Hematopoietic multipotent progenitor cell treated with erythropoietin and hydrocortisone succinate and interleukin-3 and kit ligand, for 17 days (in vitro differentiated cells): ENCODE measurements around the gene STAMBPL1.

ENCODE experiments used
- DNase-seq: peaks from one replicate; pipeline ENCODE4 v3.0.0-alpha.2; 2015; ENCODE audit warnings: low spot score

STAMBPL1 gene

GRCh38 chr10:88893611-88894010 is 13.6 kb downstream of the STAMBPL1 start:
- no peak for DNase-seq

- no peak for DNase-seq
Measured at GRCh38 chr10:88895250-88895649, 15.2 kb downstream of the STAMBPL1 start.

GRCh38 chr10:88896372-88896993 is 16.4 kb downstream of the STAMBPL1 start:
- DNase-seq: no peak

- no peak for DNase-seq
Measured at GRCh38 chr10:88896994-88897853, 17.2 kb downstream of the STAMBPL1 start.

- no peak for DNase-seq
Measured at GRCh38 chr10:88898727-88899126, 18.7 kb downstream of the STAMBPL1 start.

GRCh38 chr10:88899886-88900285 is 19.8 kb downstream of the STAMBPL1 start:
- DNase-seq: no peak

- no peak for DNase-seq
Measured at GRCh38 chr10:88901206-88901983, 21.4 kb downstream of the STAMBPL1 start.

GRCh38 chr10:88901984-88902789 is 22.1 kb downstream of the STAMBPL1 start:
- DNase-seq: no peak

GRCh38 chr10:88903715-88904114 is 23.7 kb downstream of the STAMBPL1 start:
- DNase-seq: no peak

- DNase-seq: no peak
Measured at GRCh38 chr10:88906921-88907320, 26.9 kb downstream of the STAMBPL1 start.

- DNase-seq: no peak
Measured at GRCh38 chr10:88908194-88908593, 28.1 kb downstream of the STAMBPL1 start.

GRCh38 chr10:88911116-88911515 is 31.1 kb downstream of the STAMBPL1 start:
- DNase-seq: no peak

- DNase-seq: no peak
Measured at GRCh38 chr10:88911851-88912250, 31.8 kb downstream of the STAMBPL1 start.

- no peak for DNase-seq
Measured at GRCh38 chr10:88913127-88913526, 33.1 kb downstream of the STAMBPL1 start.

GRCh38 chr10:88913788-88914187 is 33.7 kb downstream of the STAMBPL1 start:
- DNase-seq: no peak

- no peak for DNase-seq
Measured at GRCh38 chr10:88915781-88916180, 35.7 kb downstream of the STAMBPL1 start.

GRCh38 chr10:88916231-88916630 is 36.2 kb downstream of the STAMBPL1 start:
- DNase-seq: no peak

GRCh38 chr10:88916986-88917385 is 36.9 kb downstream of the STAMBPL1 start:
- DNase-seq: no peak

- DNase-seq: no peak
Measured at GRCh38 chr10:88918191-88918905, 38.3 kb downstream of the STAMBPL1 start.

GRCh38 chr10:88919041-88919440 is 39.0 kb downstream of the STAMBPL1 start:
- no peak for DNase-seq

GRCh38 chr10:88920198-88920597 is 40.2 kb downstream of the STAMBPL1 start:
- DNase-seq: no peak
